ENCODE results near the gene WT1.

Gene WT1

DNA sequence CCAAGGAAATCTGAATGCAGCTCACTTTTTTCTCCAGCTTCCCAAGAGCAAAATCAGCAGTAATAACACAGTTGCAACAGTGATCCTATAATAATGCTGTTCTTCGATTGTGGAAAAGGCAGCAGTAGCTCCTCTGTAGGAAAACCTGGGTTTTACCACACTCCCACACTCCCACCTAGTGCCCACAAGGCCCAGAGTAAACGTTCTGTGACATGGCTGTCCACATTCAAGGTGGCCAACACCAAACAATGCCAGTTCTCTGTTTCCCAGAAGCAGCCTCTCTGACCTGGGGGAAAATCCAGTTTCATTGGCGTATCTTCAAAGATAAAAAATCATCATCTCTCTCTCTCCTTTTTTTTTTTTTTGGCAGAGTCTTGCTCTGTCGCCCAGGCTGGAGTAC lies 40.2 kb downstream of the WT1 start:
- H3K27ac ChIP-seq (ENCODE audit: low read length), result no peak overlapping the region
- H3K36me3 ChIP-seq (replicated peaks; ENCODE audit: low read depth, low read length), result no peaks in the 10 kb centered on the region
- no peaks in the 10 kb centered on the region for H3K27me3 ChIP-seq (ENCODE audit: low read depth, low read length)
- no peak for TF ChIP-seq EZH2phosphoT487 (IDR thresholded peaks at IDR 0.05; ENCODE audit: low read depth)
- TF ChIP-seq, protein P1, sequence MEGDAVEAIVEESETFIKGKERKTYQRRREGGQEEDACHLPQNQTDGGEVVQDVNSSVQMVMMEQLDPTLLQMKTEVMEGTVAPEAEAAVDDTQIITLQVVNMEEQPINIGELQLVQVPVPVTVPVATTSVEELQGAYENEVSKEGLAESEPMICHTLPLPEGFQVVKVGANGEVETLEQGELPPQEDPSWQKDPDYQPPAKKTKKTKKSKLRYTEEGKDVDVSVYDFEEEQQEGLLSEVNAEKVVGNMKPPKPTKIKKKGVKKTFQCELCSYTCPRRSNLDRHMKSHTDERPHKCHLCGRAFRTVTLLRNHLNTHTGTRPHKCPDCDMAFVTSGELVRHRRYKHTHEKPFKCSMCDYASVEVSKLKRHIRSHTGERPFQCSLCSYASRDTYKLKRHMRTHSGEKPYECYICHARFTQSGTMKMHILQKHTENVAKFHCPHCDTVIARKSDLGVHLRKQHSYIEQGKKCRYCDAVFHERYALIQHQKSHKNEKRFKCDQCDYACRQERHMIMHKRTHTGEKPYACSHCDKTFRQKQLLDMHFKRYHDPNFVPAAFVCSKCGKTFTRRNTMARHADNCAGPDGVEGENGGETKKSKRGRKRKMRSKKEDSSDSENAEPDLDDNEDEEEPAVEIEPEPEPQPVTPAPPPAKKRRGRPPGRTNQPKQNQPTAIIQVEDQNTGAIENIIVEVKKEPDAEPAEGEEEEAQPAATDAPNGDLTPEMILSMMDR (IDR thresholded peaks at IDR 0.05; ENCODE audit: low read depth, low read length), result no peak
- no peaks in the 10 kb centered on the region for H3K79me2 ChIP-seq (ENCODE audit: low read length)
- no peaks in the 10 kb centered on the region for H4K20me1 ChIP-seq (ENCODE audit: insufficient read depth, low read length)
- H2AFZ ChIP-seq (ENCODE audit: low read depth, low read length), result no peak overlapping the region
- H3K4me1 ChIP-seq (ENCODE audit: low read length), result no peaks in the 10 kb centered on the region
- H3K4me2 ChIP-seq (ENCODE audit: low read length), result no peak overlapping the region
- no peaks in the 10 kb centered on the region for H3K9me3 ChIP-seq (ENCODE audit: insufficient read depth, low read length)
- no peak overlapping the region for H3K9ac ChIP-seq (ENCODE audit: low read length)
- no peak overlapping the region for H3K4me3 ChIP-seq (ENCODE audit: low read length)

GRCh38 chr11:32392840-32393239 lies 42.5 kb downstream of the WT1 start:
- no peak for TF ChIP-seq EZH2phosphoT487 (IDR thresholded peaks at IDR 0.05; ENCODE audit: low read depth)
- TF ChIP-seq, protein P1 (IDR thresholded peaks at IDR 0.05; ENCODE audit: low read depth, low read length), result no peak
- no peak overlapping the region for H3K4me2 ChIP-seq (ENCODE audit: low read length)
- H3K9ac ChIP-seq (ENCODE audit: low read length), result no peak overlapping the region
- no peaks in the 10 kb centered on the region for H3K36me3 ChIP-seq (replicated peaks; ENCODE audit: low read depth, low read length)
- H3K27ac ChIP-seq (ENCODE audit: low read length), result no peak overlapping the region
- no peaks in the 10 kb centered on the region for H3K9me3 ChIP-seq (ENCODE audit: insufficient read depth, low read length)
- H3K4me1 ChIP-seq (ENCODE audit: low read length), result no peaks in the 10 kb centered on the region
- H3K79me2 ChIP-seq (ENCODE audit: low read length), result no peaks in the 10 kb centered on the region
- no peaks in the 10 kb centered on the region for H3K27me3 ChIP-seq (ENCODE audit: low read depth, low read length)
- no peak overlapping the region for H2AFZ ChIP-seq (ENCODE audit: low read depth, low read length)
- H4K20me1 ChIP-seq (ENCODE audit: insufficient read depth, low read length), result no peaks in the 10 kb centered on the region
- H3K4me3 ChIP-seq (ENCODE audit: low read length), result no peak overlapping the region

DNA sequence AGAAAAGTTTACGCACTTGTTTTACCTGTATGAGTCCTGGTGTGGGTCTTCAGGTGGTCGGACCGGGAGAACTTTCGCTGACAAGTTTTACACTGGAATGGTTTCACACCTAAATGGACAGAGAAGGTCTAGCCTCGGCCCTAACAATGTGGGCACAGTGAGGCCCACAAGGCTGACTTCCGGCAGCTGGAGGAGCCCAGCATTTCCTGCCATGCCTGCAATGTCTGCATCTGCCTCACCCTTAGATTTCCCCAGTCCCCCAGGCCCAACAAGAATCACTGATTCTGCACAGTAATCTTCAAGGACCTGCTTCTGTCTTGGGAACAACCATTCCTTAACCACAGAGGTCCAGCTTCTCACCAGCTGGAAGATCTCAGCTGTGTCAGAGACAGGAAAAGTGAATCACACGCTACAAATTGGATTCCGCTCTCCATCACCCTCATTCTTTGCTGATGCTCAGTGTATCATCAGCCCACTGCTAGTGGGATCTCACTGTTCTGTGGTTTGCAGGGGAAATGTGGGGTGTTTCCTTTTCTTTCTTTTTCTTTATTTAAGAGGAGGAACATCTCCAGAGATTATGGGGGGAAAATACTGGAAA lies 43.3 kb downstream of the WT1 start:
- Histone ChIP-seq H3K79me2 (ENCODE audit: low read length) (no peaks in the 10 kb centered on the region), H2AFZ (ENCODE audit: low read depth, low read length) (no peak overlapping the region), H3K36me3 (replicated peaks; ENCODE audit: low read depth, low read length) (no peaks in the 10 kb centered on the region), H3K9ac (ENCODE audit: low read length) (no peak overlapping the region), H3K4me1 (ENCODE audit: low read length) (no peaks in the 10 kb centered on the region), H3K9me3 (ENCODE audit: insufficient read depth, low read length) (no peaks in the 10 kb centered on the region), H3K4me3 (ENCODE audit: low read length) (no peak overlapping the region), H3K27ac (ENCODE audit: low read length) (no peak overlapping the region), H3K4me2 (ENCODE audit: low read length) (no peak overlapping the region), H4K20me1 (ENCODE audit: insufficient read depth, low read length) (no peaks in the 10 kb centered on the region), H3K27me3 (ENCODE audit: low read depth, low read length) (peaks cover 6% of the 10 kb centered on the region; the same call in 1 of the 2 replicates)
- TF ChIP-seq EZH2phosphoT487 (IDR thresholded peaks at IDR 0.05; ENCODE audit: low read depth), result no peak
- TF ChIP-seq, protein P1 (IDR thresholded peaks at IDR 0.05; ENCODE audit: low read depth, low read length), result no peak

- Histone ChIP-seq H3K79me2 (ENCODE audit: low read length) (no peaks in the 10 kb centered on the region), H3K9me3 (ENCODE audit: insufficient read depth, low read length) (no peaks in the 10 kb centered on the region), H3K9ac (ENCODE audit: low read length) (no peak overlapping the region), H3K36me3 (replicated peaks; ENCODE audit: low read depth, low read length) (no peaks in the 10 kb centered on the region), H3K4me2 (ENCODE audit: low read length) (no peak overlapping the region), H3K27ac (ENCODE audit: low read length) (no peak overlapping the region), H3K27me3 (ENCODE audit: low read depth, low read length) (peaks cover 11% of the 10 kb centered on the region), H4K20me1 (ENCODE audit: insufficient read depth, low read length) (no peaks in the 10 kb centered on the region), H3K4me3 (ENCODE audit: low read length) (no peak overlapping the region), H3K4me1 (ENCODE audit: low read length) (no peaks in the 10 kb centered on the region), H2AFZ (ENCODE audit: low read depth, low read length) (no peak overlapping the region)
- TF ChIP-seq, protein P1 (IDR thresholded peaks at IDR 0.05; ENCODE audit: low read depth, low read length), result no peak
- no peak for TF ChIP-seq EZH2phosphoT487 (IDR thresholded peaks at IDR 0.05; ENCODE audit: low read depth)
These were observed 43.9 kb downstream of the WT1 start for GRCh38 chr11:32391479-32391878.

Measured in OCI-LY3 (cell line).